Neural crest cell (in vitro differentiated cells): ENCODE measurements around the gene IL10RA. TPM values are rescaled to one million over a fixed set of nuclear protein-coding genes. Genes with fewer than 3 reads are reported as not detected.
"Not testable (repeated sequence)": the region's sequence is repeated elsewhere in the genome, so short reads cannot be mapped to it uniquely, and the experiment has no call there.

Source experiments
- DNase-seq: peaks from one replicate; pipeline ENCODE4 v3.0.0; 2021; ENCODE audit warnings: low read depth, mixed read lengths, low spot score
- H3K27ac Mint-ChIP-seq: one replicate; pipeline ENCODE4 v1.8.0; 2021; ENCODE audit warnings: mild to moderate bottlenecking, mixed read lengths; ENCODE audit not compliant: unreplicated experiment
- H3K27me3 Mint-ChIP-seq: 2 replicates; pipeline ENCODE4 v1.8.0; 2021; ENCODE audit warnings: low read depth, mild to moderate bottlenecking, mixed read lengths
- H3K36me3 Mint-ChIP-seq: 2 replicates; pipeline ENCODE4 v1.8.0; 2021; ENCODE audit warnings: low read depth, mild to moderate bottlenecking, mixed read lengths
- H3K4me1 Mint-ChIP-seq: 2 replicates; pipeline ENCODE4 v1.8.0; 2021; ENCODE audit warnings: mixed read lengths
- H3K4me3 Mint-ChIP-seq: one replicate; pipeline ENCODE4 v1.8.0; 2021; ENCODE audit warnings: mild to moderate bottlenecking, mixed read lengths
- H3K9me3 Mint-ChIP-seq: 2 replicates; pipeline ENCODE4 v1.8.0; 2021; ENCODE audit warnings: mixed read lengths
- total RNA-seq: library from RNA; stranded (reverse); gene quantifications from 2 replicates; pipeline ENCODE4 v1.2.1, GENCODE V29; 2021
- TF ChIP-seq, protein P1 (sequence below): fragments of 200-600 bp; sonication (generic); conservative IDR thresholded peaks from 2 replicates; pipeline ENCODE4 v1.5.0; 2021; ENCODE audit warnings: antibody characterized with exemption, mild to moderate bottlenecking

The IL10RA gene
- total RNA-seq, 1 donor from 2014 or later = 0.37 TPM

- TF ChIP-seq, protein P1, sequence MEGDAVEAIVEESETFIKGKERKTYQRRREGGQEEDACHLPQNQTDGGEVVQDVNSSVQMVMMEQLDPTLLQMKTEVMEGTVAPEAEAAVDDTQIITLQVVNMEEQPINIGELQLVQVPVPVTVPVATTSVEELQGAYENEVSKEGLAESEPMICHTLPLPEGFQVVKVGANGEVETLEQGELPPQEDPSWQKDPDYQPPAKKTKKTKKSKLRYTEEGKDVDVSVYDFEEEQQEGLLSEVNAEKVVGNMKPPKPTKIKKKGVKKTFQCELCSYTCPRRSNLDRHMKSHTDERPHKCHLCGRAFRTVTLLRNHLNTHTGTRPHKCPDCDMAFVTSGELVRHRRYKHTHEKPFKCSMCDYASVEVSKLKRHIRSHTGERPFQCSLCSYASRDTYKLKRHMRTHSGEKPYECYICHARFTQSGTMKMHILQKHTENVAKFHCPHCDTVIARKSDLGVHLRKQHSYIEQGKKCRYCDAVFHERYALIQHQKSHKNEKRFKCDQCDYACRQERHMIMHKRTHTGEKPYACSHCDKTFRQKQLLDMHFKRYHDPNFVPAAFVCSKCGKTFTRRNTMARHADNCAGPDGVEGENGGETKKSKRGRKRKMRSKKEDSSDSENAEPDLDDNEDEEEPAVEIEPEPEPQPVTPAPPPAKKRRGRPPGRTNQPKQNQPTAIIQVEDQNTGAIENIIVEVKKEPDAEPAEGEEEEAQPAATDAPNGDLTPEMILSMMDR = no peak
- DNase-seq = no peak
- Mint-ChIP-seq H3K9me3 (no peaks in the 10 kb centered on the region), H3K4me1 (peaks cover 5% of the 10 kb centered on the region), H3K4me3 (no peak overlapping the region), H3K27me3 (no peaks in the 10 kb centered on the region), H3K36me3 (no peaks in the 10 kb centered on the region), H3K27ac (no peak overlapping the region)
Measured at GRCh38 chr11:117973503-117973860, 12.7 kb upstream of the IL10RA start.

DNA sequence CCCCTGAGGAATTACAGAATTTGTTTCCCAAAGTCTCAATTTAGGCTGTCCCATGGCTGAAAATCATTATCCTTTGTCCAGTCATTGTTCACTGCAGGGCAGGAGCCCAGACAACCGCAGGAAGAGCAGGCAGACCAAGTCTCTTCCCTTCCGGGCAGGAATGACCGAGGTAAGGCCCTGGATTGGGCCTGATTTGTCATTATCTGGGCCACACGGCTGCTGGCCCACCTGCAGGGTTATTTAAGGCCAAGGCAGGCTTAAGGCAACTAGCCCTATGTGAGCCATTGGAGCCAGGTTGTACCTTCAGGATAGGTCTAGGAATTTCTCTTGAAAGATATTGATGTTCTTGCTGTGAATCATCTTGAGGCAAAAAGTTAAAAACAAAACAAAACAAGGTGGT, 9.7 kb upstream of the IL10RA start:
- no peaks in the 10 kb centered on the region for H3K36me3 Mint-ChIP-seq
- H3K4me1 Mint-ChIP-seq = peaks cover 5% of the 10 kb centered on the region
- H3K4me3 Mint-ChIP-seq = no peak overlapping the region
- peaks cover 7% of the 10 kb centered on the region for H3K27me3 Mint-ChIP-seq
- no peak for DNase-seq
- H3K27ac Mint-ChIP-seq = no peak overlapping the region
- TF ChIP-seq, protein P1 = no peak
- H3K9me3 Mint-ChIP-seq = no peaks in the 10 kb centered on the region

- H3K27ac Mint-ChIP-seq = no peak overlapping the region
- DNase-seq = no peak
- no peaks in the 10 kb centered on the region for H3K9me3 Mint-ChIP-seq
- H3K36me3 Mint-ChIP-seq = no peaks in the 10 kb centered on the region
- no peak overlapping the region for H3K4me3 Mint-ChIP-seq
- TF ChIP-seq, protein P1 = no peak
- H3K27me3 Mint-ChIP-seq = peaks cover 11% of the 10 kb centered on the region
- peaks cover 5% of the 10 kb centered on the region for H3K4me1 Mint-ChIP-seq
Measured at GRCh38 chr11:117977029-117977428, 9.2 kb upstream of the IL10RA start.

- not testable (repeated sequence) for H3K27ac Mint-ChIP-seq, H3K9me3 Mint-ChIP-seq, H3K4me3 Mint-ChIP-seq
Measured at GRCh38 chr11:117977612-117978264, 8.5 kb upstream of the IL10RA start.

DNA sequence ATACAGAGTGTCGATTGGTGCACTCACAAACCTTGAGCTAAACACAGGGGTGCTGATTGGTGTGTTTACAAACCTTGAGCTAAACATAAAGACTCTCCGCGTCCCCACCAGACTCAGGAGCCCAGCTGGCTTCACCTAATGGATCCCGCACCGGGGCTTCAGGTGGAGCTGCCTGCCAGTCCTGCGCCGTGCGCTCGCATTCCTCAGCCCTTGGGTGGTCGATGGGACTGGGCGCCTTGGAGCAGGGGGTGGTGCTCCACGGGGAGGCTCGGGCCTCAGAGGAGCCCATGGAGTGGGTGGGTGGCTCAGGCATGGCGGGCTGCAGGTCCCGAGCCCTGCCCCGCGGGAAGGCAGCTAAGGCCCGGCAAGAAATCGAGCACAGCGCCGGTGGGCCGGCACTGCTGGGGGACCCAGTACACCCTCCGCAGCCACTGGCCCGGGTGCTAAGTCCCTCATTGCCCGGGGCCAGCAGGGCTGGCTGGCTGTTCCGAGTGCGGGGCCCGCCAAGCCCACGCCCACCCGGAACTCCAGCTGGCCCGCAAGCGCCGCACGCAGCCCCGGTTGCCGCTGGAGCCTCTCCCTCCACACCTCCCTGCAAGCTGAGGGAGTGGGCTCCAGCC, 7.8 kb upstream of the IL10RA start:
- not testable (repeated sequence) for H3K36me3 Mint-ChIP-seq, DNase-seq, H3K9me3 Mint-ChIP-seq, H3K4me3 Mint-ChIP-seq, H3K27ac Mint-ChIP-seq, H3K4me1 Mint-ChIP-seq
- H3K27me3 Mint-ChIP-seq = peaks cover 17% of the 10 kb centered on the region

More at GRCh38 chr11:117977612-117978264, 8.5 kb upstream of the IL10RA start:
- not testable (repeated sequence) for DNase-seq, H3K4me1 Mint-ChIP-seq, H3K36me3 Mint-ChIP-seq
- peaks cover 12% of the 10 kb centered on the region for H3K27me3 Mint-ChIP-seq

GRCh38 chr11:117978991-117979390, 7.2 kb upstream of the IL10RA start:
- Mint-ChIP-seq H3K4me3 (no peak overlapping the region), H3K9me3 (no peaks in the 10 kb centered on the region), H3K27ac (no peak overlapping the region), H3K36me3 (no peaks in the 10 kb centered on the region), H3K27me3 (peaks cover 23% of the 10 kb centered on the region), H3K4me1 (no peaks in the 10 kb centered on the region)
- DNase-seq = no peak
- TF ChIP-seq, protein P1 = no peak
